ENCODE data around the gene AGBL3.

- TF ChIP-seq POLR2A (IDR thresholded peaks at IDR 0.05; ENCODE audit: low read length) (peak; percentile 8), GATA1 (IDR thresholded peaks at IDR 0.05; ENCODE audit: low read depth, low read length) (no peak)
These were observed 174.0 kb downstream of the AGBL3 start for GRCh38 chr7:135160098-135160857.
